GM12865 (cell line): ENCODE data around the gene ABTB2.

Source experiments
- DNase-seq: peaks from one replicate; pipeline ENCODE4 v3.0.0; 2010; ENCODE audit warnings: low read depth
- H3K4me3 ChIP-seq: 2 replicates; pipeline ENCODE4 v1.5.1; 2011; ENCODE audit warnings: mild to moderate bottlenecking, low read depth, low read length, control low read depth
- CTCF ChIP-seq: IDR thresholded peaks from 2 replicates; pipeline ENCODE4 v1.5.1; 2011; ENCODE audit warnings: low read length, control low read depth, low read depth, inconsistent platforms; ENCODE audit not compliant: insufficient read depth; ENCODE audit errors: missing control alignments

Gene ABTB2

GRCh38 chr11:34274712-34275398 is 83.0 kb downstream of the ABTB2 start:
- TF ChIP-seq CTCF = no peak
- no peak overlapping the region for H3K4me3 ChIP-seq
- no peak for DNase-seq

GRCh38 chr11:34273099-34273498 is 84.7 kb downstream of the ABTB2 start:
- DNase-seq = no peak
- TF ChIP-seq CTCF = no peak
- no peak overlapping the region for H3K4me3 ChIP-seq

- no peak for DNase-seq
- no peak for TF ChIP-seq CTCF
- no peak overlapping the region for H3K4me3 ChIP-seq
Measured at GRCh38 chr11:34271727-34272126, 86.1 kb downstream of the ABTB2 start.

GRCh38 chr11:34270711-34271110 is 87.1 kb downstream of the ABTB2 start:
- H3K4me3 ChIP-seq = no peak overlapping the region
- TF ChIP-seq CTCF = no peak
- no peak for DNase-seq

- H3K4me3 ChIP-seq = no peak overlapping the region
- no peak for DNase-seq
- TF ChIP-seq CTCF = no peak
Measured at GRCh38 chr11:34269694-34270245, 88.0 kb downstream of the ABTB2 start.

GRCh38 chr11:34268906-34269430 is 88.8 kb downstream of the ABTB2 start:
- DNase-seq = no peak

More at GRCh38 chr11:34268906-34269430, 88.8 kb downstream of the ABTB2 start:
- TF ChIP-seq CTCF = no peak
- no peak overlapping the region for H3K4me3 ChIP-seq
